CD14-positive monocyte (primary cell): ENCODE data around the gene DOK4. TPM values are rescaled to one million over a fixed set of nuclear protein-coding genes. Genes with fewer than 3 reads are reported as not detected.

Experiments used
- DNase-seq, 3 donors: peaks; one replicate each; pipeline ENCODE4 v3.0.0-alpha.2; 2011 to 2022
- H2AFZ ChIP-seq: 2 replicates; pipeline ENCODE4 v1.6.0; 2012; ENCODE audit warnings: mild to moderate bottlenecking, low read depth, low read length, inconsistent platforms; ENCODE audit not compliant: insufficient read depth, poor library complexity, severe bottlenecking
- H3K27ac ChIP-seq, 2 donors: 1 replicate in 1 of 2; 2 replicates in 1 of 2; pipeline ENCODE4 v1.5.1; 2012 to 2013; ENCODE audit warnings: low read length in 2 of 2, control low read depth in 1 of 2, inconsistent platforms in 1 of 2, low read depth in 1 of 2, mild to moderate bottlenecking in 1 of 2
- H3K27me3 ChIP-seq, 2 donors: one replicate each; pipeline versions ENCODE4 v1.6.0 to v1.6.1; 2011 to 2013; ENCODE audit warnings: low read length in 2 of 2; ENCODE audit not compliant: control insufficient read depth in 2 of 2, insufficient read depth in 2 of 2
- H3K36me3 ChIP-seq, 2 donors: replicated peaks in 1 of 2; 1 replicate in 1 of 2; 2 replicates in 1 of 2; pipeline versions ENCODE4 v1.5.1 to v1.6.1; 2012 to 2013; ENCODE audit warnings: low read length in 2 of 2, control low read depth in 1 of 2, inconsistent platforms in 1 of 2, mild to moderate bottlenecking in 1 of 2; ENCODE audit not compliant: insufficient read depth in 2 of 2, control insufficient read depth in 1 of 2
- H3K4me1 ChIP-seq, 2 donors: 1 replicate in 1 of 2; 2 replicates in 1 of 2; pipeline versions ENCODE4 v1.5.1 to v1.6.1; 2012 to 2013; ENCODE audit warnings: low read length in 2 of 2, control low read depth in 1 of 2, inconsistent platforms in 1 of 2, mild to moderate bottlenecking in 1 of 2, moderate library complexity in 1 of 2; ENCODE audit not compliant: insufficient read depth in 2 of 2, control insufficient read depth in 1 of 2
- H3K4me2 ChIP-seq: replicated peaks from 2 replicates; pipeline ENCODE3; 2012; ENCODE audit warnings: low read length, moderate library complexity, mild to moderate bottlenecking; ENCODE audit not compliant: poor library complexity, severe bottlenecking; ENCODE audit errors: extremely low read depth
- H3K4me3 ChIP-seq, 3 experiments: fragments of 200-600 bp in 1 of 3; sonication (generic) in 1 of 3; replicated peaks in 1 of 3; 1 replicate in 2 of 3; 2 replicates in 1 of 3; pipeline ENCODE4 v1.5.1; 2011 to 2013; ENCODE audit warnings: low read length in 3 of 3, mild to moderate bottlenecking in 3 of 3, control low read depth in 2 of 3, low read depth in 2 of 3, inconsistent platforms in 1 of 3, moderate library complexity in 1 of 3
- H3K79me2 ChIP-seq: 2 replicates; pipeline ENCODE4 v1.6.0; 2012; ENCODE audit warnings: mild to moderate bottlenecking, control low read depth, inconsistent platforms, low read length, moderate library complexity; ENCODE audit not compliant: insufficient read depth
- H3K9ac ChIP-seq: 2 replicates; pipeline ENCODE4 v1.6.0; 2017; ENCODE audit warnings: low read length, mild to moderate bottlenecking; ENCODE audit not compliant: insufficient read depth, poor library complexity, severe bottlenecking
- H3K9me3 ChIP-seq, 2 donors: replicated peaks in 1 of 2; 1 replicate in 1 of 2; 2 replicates in 1 of 2; pipeline versions ENCODE4 v1.5.1 to v1.6.1; 2012 to 2013; ENCODE audit warnings: low read length in 2 of 2, control low read depth in 1 of 2; ENCODE audit not compliant: control insufficient read depth in 1 of 2, insufficient read depth in 1 of 2
- H4K20me1 ChIP-seq: 2 replicates; pipeline ENCODE4 v1.6.0; 2012; ENCODE audit warnings: mild to moderate bottlenecking, low read length, control low read depth, moderate library complexity; ENCODE audit not compliant: insufficient read depth
- H3K27ac Mint-ChIP-seq, 7 donors: one replicate each; pipeline ENCODE4 v1.8.0; 2020; ENCODE audit warnings: mild to moderate bottlenecking in 7 of 7, mixed read lengths in 7 of 7, moderate library complexity in 6 of 7, inconsistent platforms in 2 of 7
- H3K27me3 Mint-ChIP-seq, 3 donors: one replicate each; pipeline ENCODE4 v1.8.0; 2021 to 2022; ENCODE audit warnings: low read depth in 3 of 3, mild to moderate bottlenecking in 3 of 3, mixed read lengths in 3 of 3, moderate library complexity in 3 of 3, inconsistent platforms in 1 of 3
- H3K36me3 Mint-ChIP-seq, 2 donors: one replicate each; pipeline ENCODE4 v1.8.0; 2020; ENCODE audit warnings: mixed read lengths in 2 of 2, inconsistent platforms in 1 of 2, mild to moderate bottlenecking in 1 of 2
- H3K4me1 Mint-ChIP-seq: one replicate; pipeline ENCODE4 v1.8.0; 2020; ENCODE audit warnings: mild to moderate bottlenecking, mixed read lengths
- H3K4me3 Mint-ChIP-seq, 2 donors: one replicate each; pipeline ENCODE4 v1.8.0; 2020; ENCODE audit warnings: mild to moderate bottlenecking in 2 of 2, mixed read lengths in 2 of 2, moderate library complexity in 1 of 2
- H3K9me3 Mint-ChIP-seq, 7 donors: one replicate each; pipeline ENCODE4 v1.8.0; 2020 to 2022; ENCODE audit warnings: mixed read lengths in 7 of 7, mild to moderate bottlenecking in 6 of 7, moderate library complexity in 6 of 7, inconsistent platforms in 2 of 7
- WGBS: methylation state at CpG from one replicate; pipeline ENCODE4 v1.1.5; 2013; ENCODE audit warnings: missing lambda C conversion rate; ENCODE audit not compliant: insufficient coverage; 5-methylcytosine and 5-hydroxymethylcytosine counted together
- intact Hi-C, 2 donors: fragments of 100-400 bp; cut with micrococcal nuclease; formaldehyde crosslinking; loops; one replicate each; pipeline versions ENCODE4 v1.15.0 to v1.15.1; 2023
- polyA plus RNA-seq, 3 donors: library from polyadenylated mRNA; depleted of rRNA in 1 of 3; unstranded in 2 of 3; stranded (reverse) in 1 of 3; fragments of 300-500 nt in 2 of 3; fragments of >200 nt in 1 of 3; fragmentation: Illumina TruSeq in 2 of 3; gene quantifications; 1 replicate in 2 of 3; 2 replicates in 1 of 3; pipeline ENCODE4 v1.2.3, GENCODE V29; 2012 to 2021
- TF ChIP-seq, protein P1 (sequence below): fragments of 200-600 bp; IDR thresholded peaks from one replicate; pipeline ENCODE4 v1.8.0; 2022; ENCODE audit warnings: antibody characterized with exemption, mild to moderate bottlenecking

DOK4 gene
- polyA plus RNA-seq, 3 donors: 0.09 to 0.17 TPM; not detected in 1

DNA sequence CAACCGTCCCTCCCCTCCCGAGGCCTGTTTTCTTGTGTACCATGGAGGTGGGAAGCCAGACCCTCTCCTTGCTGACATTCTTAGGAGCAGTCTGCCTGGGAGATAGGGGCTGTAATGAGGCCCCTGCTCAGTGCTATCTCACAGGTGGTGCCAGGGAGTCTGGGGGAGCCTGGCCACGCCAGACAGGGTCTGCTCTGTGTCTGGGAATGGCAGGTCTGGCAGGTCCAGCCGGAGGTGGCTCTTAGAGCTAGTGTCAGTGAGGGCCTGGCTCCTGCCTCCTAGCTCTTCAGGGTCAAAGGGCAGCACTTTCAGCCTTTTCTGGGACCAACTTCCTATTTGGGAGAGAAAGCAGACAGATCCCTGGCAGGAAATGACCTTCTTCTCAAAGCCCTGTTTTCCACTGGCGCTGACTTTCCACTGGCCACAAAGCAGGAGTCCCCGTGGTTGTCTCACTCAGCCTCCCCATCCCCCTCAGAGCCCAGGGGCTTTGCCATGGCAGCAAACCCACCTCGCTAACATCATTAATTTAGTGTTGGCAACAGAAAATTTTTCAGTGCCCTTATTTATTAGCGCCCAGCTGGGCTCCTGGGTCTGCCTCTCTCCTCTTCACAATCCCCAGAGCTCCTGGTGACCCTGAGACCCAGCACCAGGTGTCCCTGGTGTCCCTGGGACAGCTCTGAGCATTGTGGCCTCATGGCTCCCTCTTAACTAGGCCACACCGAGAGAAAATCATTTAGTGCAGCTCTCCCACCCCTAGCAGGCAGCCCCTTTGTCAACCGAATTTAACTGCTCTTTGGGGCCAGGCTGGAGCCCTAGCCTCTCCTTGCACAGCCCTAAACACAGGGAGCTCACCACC, 24.0 kb upstream of the DOK4 start:
- no peak overlapping the region for H2AFZ ChIP-seq
- H3K9me3 Mint-ChIP-seq: peaks cover 0 to 1% (median 0%) of the 10 kb centered on the region in 7 donors
- no peaks in the 10 kb centered on the region for H3K9me3 ChIP-seq
- intact Hi-C loops: no loop called here
- no peak for DNase-seq
- H3K27me3 ChIP-seq: no peaks in the 10 kb centered on the region
- H3K4me1 Mint-ChIP-seq: no peaks in the 10 kb centered on the region
- no peak overlapping the region for H3K4me2 ChIP-seq
- H4K20me1 ChIP-seq: no peaks in the 10 kb centered on the region
- H3K27ac Mint-ChIP-seq: no peak overlapping the region
- no peak overlapping the region for H3K4me3 ChIP-seq
- no peaks in the 10 kb centered on the region for H3K4me1 ChIP-seq
- H3K36me3 ChIP-seq: no peaks in the 10 kb centered on the region
- TF ChIP-seq, protein P1, sequence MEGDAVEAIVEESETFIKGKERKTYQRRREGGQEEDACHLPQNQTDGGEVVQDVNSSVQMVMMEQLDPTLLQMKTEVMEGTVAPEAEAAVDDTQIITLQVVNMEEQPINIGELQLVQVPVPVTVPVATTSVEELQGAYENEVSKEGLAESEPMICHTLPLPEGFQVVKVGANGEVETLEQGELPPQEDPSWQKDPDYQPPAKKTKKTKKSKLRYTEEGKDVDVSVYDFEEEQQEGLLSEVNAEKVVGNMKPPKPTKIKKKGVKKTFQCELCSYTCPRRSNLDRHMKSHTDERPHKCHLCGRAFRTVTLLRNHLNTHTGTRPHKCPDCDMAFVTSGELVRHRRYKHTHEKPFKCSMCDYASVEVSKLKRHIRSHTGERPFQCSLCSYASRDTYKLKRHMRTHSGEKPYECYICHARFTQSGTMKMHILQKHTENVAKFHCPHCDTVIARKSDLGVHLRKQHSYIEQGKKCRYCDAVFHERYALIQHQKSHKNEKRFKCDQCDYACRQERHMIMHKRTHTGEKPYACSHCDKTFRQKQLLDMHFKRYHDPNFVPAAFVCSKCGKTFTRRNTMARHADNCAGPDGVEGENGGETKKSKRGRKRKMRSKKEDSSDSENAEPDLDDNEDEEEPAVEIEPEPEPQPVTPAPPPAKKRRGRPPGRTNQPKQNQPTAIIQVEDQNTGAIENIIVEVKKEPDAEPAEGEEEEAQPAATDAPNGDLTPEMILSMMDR: no peak
- H3K27me3 Mint-ChIP-seq: peaks cover 3% of the 10 kb centered on the region in 3 donors
- no peak overlapping the region for H3K27ac ChIP-seq
- no peak overlapping the region for H3K9ac ChIP-seq
- H3K79me2 ChIP-seq: no peaks in the 10 kb centered on the region
- 89% methylated on average over 9 of the region's 10 CpGs for WGBS
- no peak overlapping the region for H3K4me3 Mint-ChIP-seq
- H3K36me3 Mint-ChIP-seq: no peaks in the 10 kb centered on the region

DNA sequence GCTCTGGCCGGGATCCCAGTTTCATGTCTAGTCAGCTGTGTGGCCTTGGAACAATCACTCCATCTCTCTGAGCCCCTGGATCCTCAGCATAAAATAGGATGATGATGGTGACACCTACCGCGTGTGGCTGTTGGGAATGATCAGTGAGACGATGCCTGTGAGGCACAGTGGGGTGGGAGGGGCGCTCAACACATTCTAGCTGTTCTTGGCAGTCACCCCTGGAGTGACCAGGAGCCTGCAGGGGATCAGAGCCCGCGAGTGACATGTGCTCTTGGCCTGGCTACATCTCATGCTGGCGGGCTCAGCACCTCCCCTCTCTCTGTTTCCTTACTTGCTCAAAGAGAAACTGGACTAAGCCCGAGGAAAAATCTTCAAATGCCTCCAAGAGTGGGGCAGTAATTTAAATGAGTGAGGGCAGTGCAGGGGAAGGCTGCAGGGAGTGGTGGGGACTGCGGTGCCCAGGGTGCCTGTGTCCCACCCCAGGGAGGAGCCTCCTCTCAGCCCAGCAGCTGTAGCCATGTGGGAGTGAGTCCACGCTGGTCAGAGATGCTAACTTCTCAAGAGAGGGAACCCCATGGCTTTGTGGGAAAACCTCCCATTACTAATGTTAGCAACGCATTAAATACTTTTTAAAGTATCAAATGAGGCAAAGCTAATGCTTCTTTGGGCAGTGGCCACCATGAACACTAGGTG, 23.1 kb upstream of the DOK4 start:
- intact Hi-C loops: no loop called here
- no peak for DNase-seq

More for the DNA sequence above, 23.1 kb upstream of the DOK4 start:
- Histone ChIP-seq H3K27me3 (no peaks in the 10 kb centered on the region), H3K27ac (no peak overlapping the region), H3K9me3 (no peaks in the 10 kb centered on the region), H4K20me1 (no peaks in the 10 kb centered on the region), H3K9ac (no peak overlapping the region), H3K4me3 (no peak overlapping the region), H2AFZ (no peak overlapping the region), H3K79me2 (no peaks in the 10 kb centered on the region), H3K4me2 (no peak overlapping the region), H3K36me3 (no peaks in the 10 kb centered on the region), H3K4me1 (no peaks in the 10 kb centered on the region)
- WGBS: 90% methylated on average over 2 of the region's 12 CpGs
- H3K36me3 Mint-ChIP-seq: no peaks in the 10 kb centered on the region
- no peaks in the 10 kb centered on the region for H3K4me1 Mint-ChIP-seq
- peak overlapping the region in 3 of 7 donors; percentile 13 to 56 (median 45) for H3K27ac Mint-ChIP-seq
- TF ChIP-seq, protein P1: no peak
- peaks cover 3% of the 10 kb centered on the region in 3 donors for H3K27me3 Mint-ChIP-seq
- no peak overlapping the region for H3K4me3 Mint-ChIP-seq
- H3K9me3 Mint-ChIP-seq: no peaks in the 10 kb centered on the region
